HFFc6 (cell line): ENCODE data around the gene NRG2. TPM values are rescaled to one million over a fixed set of nuclear protein-coding genes. Genes with fewer than 3 reads are reported as not detected.

Experiments used
- DNase-seq: peaks from one replicate; pipeline ENCODE4 v3.0.0-alpha.2; 2018
- H3K27ac Mint-ChIP-seq: 2 replicates; pipeline ENCODE4 v1.8.0; 2020; ENCODE audit warnings: mild to moderate bottlenecking, mixed read lengths
- H3K27me3 Mint-ChIP-seq: 2 replicates; pipeline ENCODE4 v1.8.0; 2021; ENCODE audit warnings: mild to moderate bottlenecking, moderate library complexity, mixed read lengths; ENCODE audit not compliant: insufficient read depth
- H3K36me3 Mint-ChIP-seq: 2 replicates; pipeline ENCODE4 v1.8.0; 2021; ENCODE audit warnings: low read depth, mixed read lengths
- H3K4me1 Mint-ChIP-seq: 2 replicates; pipeline ENCODE4 v1.8.0; 2020; ENCODE audit warnings: low read depth, mixed read lengths
- H3K4me3 Mint-ChIP-seq: 2 replicates; pipeline ENCODE4 v1.8.0; 2020; ENCODE audit warnings: mild to moderate bottlenecking, moderate library complexity, mixed read lengths
- H3K9me3 Mint-ChIP-seq: 2 replicates; pipeline ENCODE4 v1.8.0; 2020; ENCODE audit warnings: mild to moderate bottlenecking, mixed read lengths
- CTCF ChIP-seq: fragments of 200-600 bp; sonication (generic); IDR thresholded peaks from 2 replicates; pipeline ENCODE4 v1.5.0; 2021; ENCODE audit warnings: antibody characterized with exemption, mild to moderate bottlenecking
- total RNA-seq, 6 experiments: library from RNA; stranded (reverse); fragmentation: NEBNext Ultra II Directional; extraction: Animal tissue kit (Norgen Biotek cat#: 25700); gene quantifications; 2 replicates in 1 of 6; 3 replicates in 5 of 6; pipeline ENCODE4 v1.2.3, GENCODE V29; 2021

Gene NRG2
- total RNA-seq, 6 experiments from 2014 or later = 0.11 to 0.35 (median 0.19) TPM; not detected in 1

- Mint-ChIP-seq H3K36me3 (no peaks in the 10 kb centered on the region), H3K9me3 (no peaks in the 10 kb centered on the region), H3K4me1 (no peaks in the 10 kb centered on the region), H3K4me3 (no peak overlapping the region), H3K27ac (no peak overlapping the region), H3K27me3 (peaks cover 32% of the 10 kb centered on the region)
- DNase-seq = no peak
- no peak for TF ChIP-seq CTCF
These were observed 184.1 kb downstream of the NRG2 start for GRCh38 chr5:139859013-139859412.

- Mint-ChIP-seq H3K9me3 (no peaks in the 10 kb centered on the region), H3K36me3 (no peaks in the 10 kb centered on the region), H3K27ac (no peak overlapping the region), H3K27me3 (peaks cover 39% of the 10 kb centered on the region), H3K4me1 (no peaks in the 10 kb centered on the region), H3K4me3 (no peak overlapping the region)
- DNase-seq = no peak
- TF ChIP-seq CTCF = no peak
These were observed 186.4 kb downstream of the NRG2 start for GRCh38 chr5:139856714-139857113.

DNA sequence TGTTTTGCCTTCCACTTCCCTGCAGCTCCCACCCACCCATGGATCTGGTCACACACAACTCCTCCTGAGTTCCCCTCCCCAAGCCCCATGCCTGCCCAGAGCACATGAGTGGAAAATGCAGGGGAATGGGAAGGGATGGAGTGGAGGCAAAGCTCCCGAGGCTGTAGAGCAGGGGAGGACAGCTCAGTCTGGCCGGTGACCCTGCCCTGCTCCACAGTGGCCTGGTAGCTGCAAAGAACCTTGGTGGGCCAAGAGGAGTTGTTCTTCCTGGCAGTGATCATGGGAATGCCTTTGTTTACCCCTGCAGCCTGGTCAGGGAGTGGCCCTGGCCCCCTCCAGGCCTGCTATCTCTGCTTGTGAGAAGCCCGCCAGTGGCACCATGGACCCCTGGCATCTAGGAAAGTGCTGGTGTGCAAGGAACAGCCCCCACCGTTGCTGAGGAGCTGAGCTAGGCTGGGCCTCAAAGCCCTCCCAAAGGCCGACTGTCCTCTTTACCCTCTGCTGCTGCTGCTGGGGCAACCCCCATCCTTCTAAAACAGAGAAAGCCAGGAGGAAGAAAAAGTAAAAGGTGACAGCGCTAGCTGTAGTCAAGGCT is 187.1 kb downstream of the NRG2 start:
- H3K4me3 Mint-ChIP-seq = no peak overlapping the region
- no peaks in the 10 kb centered on the region for H3K9me3 Mint-ChIP-seq
- no peak overlapping the region for H3K27ac Mint-ChIP-seq
- no peaks in the 10 kb centered on the region for H3K4me1 Mint-ChIP-seq
- no peak for DNase-seq
- H3K36me3 Mint-ChIP-seq = no peaks in the 10 kb centered on the region
- H3K27me3 Mint-ChIP-seq = peaks cover 36% of the 10 kb centered on the region
- no peak for TF ChIP-seq CTCF

DNA sequence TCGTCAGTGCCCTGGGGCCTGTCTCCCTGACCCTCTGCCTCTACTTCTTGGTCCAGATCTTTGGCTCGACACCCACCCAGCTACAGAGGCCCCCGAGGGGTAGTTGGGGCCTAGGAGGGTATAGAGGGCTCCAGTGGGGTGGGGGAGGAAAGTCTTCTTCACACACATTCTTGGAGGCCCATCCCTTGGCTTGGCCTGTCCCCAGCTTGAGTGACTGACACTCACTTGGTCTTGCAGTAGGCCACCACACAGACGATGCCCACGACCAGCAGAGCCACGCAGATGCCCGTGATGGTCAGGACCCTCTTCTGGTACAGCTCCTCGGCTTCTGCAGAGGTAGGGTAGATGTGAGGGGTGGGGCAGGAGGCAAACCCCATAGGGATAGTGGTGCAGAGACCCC is 187.6 kb downstream of the NRG2 start:
- Mint-ChIP-seq H3K27ac (no peak overlapping the region), H3K4me1 (no peaks in the 10 kb centered on the region), H3K27me3 (peaks cover 34% of the 10 kb centered on the region), H3K4me3 (no peak overlapping the region), H3K9me3 (no peaks in the 10 kb centered on the region), H3K36me3 (no peaks in the 10 kb centered on the region)
- no peak for DNase-seq
- TF ChIP-seq CTCF = no peak

- no peak overlapping the region for H3K27ac Mint-ChIP-seq
- H3K4me1 Mint-ChIP-seq = no peaks in the 10 kb centered on the region
- H3K27me3 Mint-ChIP-seq = peaks cover 37% of the 10 kb centered on the region
- no peak overlapping the region for H3K4me3 Mint-ChIP-seq
- no peak for TF ChIP-seq CTCF
- DNase-seq = no peak
- H3K36me3 Mint-ChIP-seq = no peaks in the 10 kb centered on the region
- H3K9me3 Mint-ChIP-seq = no peaks in the 10 kb centered on the region
These were observed 188.1 kb downstream of the NRG2 start for GRCh38 chr5:139854953-139855352.
